OCI-LY7 (cell line): ENCODE data around the gene B3GLCT. TPM values are rescaled to one million over a fixed set of nuclear protein-coding genes. Genes with fewer than 3 reads are reported as not detected.

Source experiments
- BruUV-seq: library from RNA; stranded (reverse); fragments of 400-500 nt; replicated peaks from 2 replicates; lab custom pipeline; 2021; lab: Mats Ljungman, UMichigan
- CTCF ChIA-PET: fragments of 300-600 bp; sonication (Branson Sonifier 250); formaldehyde crosslinking; loops from one replicate; lab custom pipeline; 2022; ENCODE audit warnings: antibody characterized with exemption; ENCODE audit not compliant: unreplicated experiment; lab: Charles Lee
- POLR2A ChIA-PET: fragments of 300-600 bp; sonication (Branson Sonifier 250); formaldehyde crosslinking; loops from one replicate; lab custom pipeline; 2022; ENCODE audit warnings: antibody characterized with exemption; lab: Charles Lee
- DNase-seq: peaks from one replicate; pipeline ENCODE4 v3.0.0-alpha.2; 2015; ENCODE audit warnings: low spot score
- H2AFZ ChIP-seq: fragments of 200-600 bp; sonication (generic), shearing (Covaris generic); 2 replicates; pipeline ENCODE4 v1.6.1; 2014; ENCODE audit warnings: mild to moderate bottlenecking, antibody characterized with exemption, low read length, moderate library complexity
- H3K27ac ChIP-seq: fragments of 200-600 bp; sonication (generic); 2 replicates; pipeline ENCODE4 v1.5.1; 2014; ENCODE audit warnings: mixed run types, low read depth, mild to moderate bottlenecking, moderate library complexity, low read length, inconsistent platforms; ENCODE audit not compliant: poor library complexity, severe bottlenecking
- H3K36me3 ChIP-seq: fragments of 200-600 bp; sonication (generic); 2 replicates; pipeline ENCODE4 v1.6.1; 2014; ENCODE audit warnings: mild to moderate bottlenecking, antibody characterized with exemption, low read length, moderate library complexity, mixed read lengths; ENCODE audit not compliant: insufficient read depth
- H3K4me1 ChIP-seq: fragments of 200-600 bp; sonication (generic); 2 replicates; pipeline ENCODE4 v1.5.1; 2014; ENCODE audit warnings: mild to moderate bottlenecking, low read length; ENCODE audit not compliant: insufficient read depth, poor library complexity, severe bottlenecking
- H3K4me2 ChIP-seq: fragments of 200-600 bp; sonication (generic); 2 replicates; pipeline ENCODE4 v1.6.1; 2014; ENCODE audit warnings: mild to moderate bottlenecking, low read length
- H3K4me3 ChIP-seq: fragments of 200-600 bp; sonication (generic); 2 replicates; pipeline ENCODE4 v1.5.1; 2014; ENCODE audit warnings: mild to moderate bottlenecking, low read depth, low read length; ENCODE audit not compliant: poor library complexity, severe bottlenecking
- H3K79me2 ChIP-seq: fragments of 200-600 bp; sonication (generic); 2 replicates; pipeline ENCODE4 v1.6.1; 2016; ENCODE audit warnings: low read depth, mild to moderate bottlenecking, low read length, moderate library complexity, mixed read lengths; ENCODE audit not compliant: insufficient read depth
- H3K9me2 ChIP-seq: fragments of 200-600 bp; sonication (generic); 2 replicates; pipeline ENCODE4 v1.6.1; 2016; ENCODE audit warnings: mild to moderate bottlenecking, low read length, mixed read lengths; ENCODE audit not compliant: insufficient read depth
- H3K9me3 ChIP-seq: fragments of 200-600 bp; sonication (generic); 2 replicates; pipeline ENCODE4 v1.6.1; 2014; ENCODE audit warnings: mild to moderate bottlenecking, mixed run types, low read length, mixed read lengths
- H4K20me1 ChIP-seq: fragments of 200-600 bp; sonication (generic); 2 replicates; pipeline ENCODE4 v1.6.1; 2014; ENCODE audit warnings: mild to moderate bottlenecking, antibody characterized with exemption, low read length, moderate library complexity, mixed read lengths; ENCODE audit not compliant: insufficient read depth
- EZH2phosphoT487 ChIP-seq: fragments of 200-600 bp; sonication (generic); IDR thresholded peaks from 2 replicates; pipeline ENCODE4 v1.6.1; 2018; ENCODE audit warnings: low read depth, borderline replicate concordance, mild to moderate bottlenecking, mixed run types, antibody characterized with exemption, low read length, moderate library complexity, mixed read lengths
- intact Hi-C: fragments of 100-400 bp; cut with micrococcal nuclease; formaldehyde crosslinking; loops from one replicate; pipeline ENCODE4 v1.10.0; 2022; ENCODE audit not compliant: unreplicated experiment
- total RNA-seq, 2 experiments: library from RNA; depleted of rRNA in 1 of 2; stranded (reverse); fragments of >200 nt in 1 of 2; shearing (Covaris generic) in 1 of 2; gene quantifications; 2 replicates each; pipeline ENCODE4 v1.2.3, GENCODE V29; 2014 to 2022
- TF ChIP-seq, protein P1 (sequence below): fragments of 200-600 bp; sonication (generic); conservative IDR thresholded peaks from 2 replicates; pipeline ENCODE4 v1.5.1; 2014; ENCODE audit warnings: mild to moderate bottlenecking, antibody characterized with exemption, low read length, moderate library complexity, mixed read lengths

Gene B3GLCT
- total RNA-seq, 2 experiments from 2014 or later: 3.7 to 4.3 TPM

DNA sequence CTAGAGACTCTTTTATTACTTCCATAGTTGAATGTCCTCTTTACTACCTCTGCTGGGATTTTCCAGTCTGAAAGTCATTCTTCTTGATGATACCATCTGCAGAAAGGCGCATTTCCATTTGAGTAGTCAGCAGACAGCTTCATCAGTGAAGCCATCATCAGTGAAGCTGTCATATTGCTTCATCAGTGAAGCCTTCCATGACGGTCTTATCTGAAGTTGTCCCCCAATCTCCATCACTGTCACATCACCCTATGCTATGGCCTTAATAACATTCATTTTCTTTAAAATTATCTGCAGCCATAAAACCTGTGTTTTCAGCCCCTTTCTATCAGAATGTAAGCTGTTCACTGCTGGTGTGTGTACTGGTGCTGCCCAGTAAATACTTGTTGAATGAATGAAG, 151.6 kb downstream of the B3GLCT start:
- no peaks in the 10 kb centered on the region for H3K9me2 ChIP-seq
- H3K79me2 ChIP-seq: no peaks in the 10 kb centered on the region
- H3K4me2 ChIP-seq: no peak overlapping the region
- no peaks in the 10 kb centered on the region for H3K36me3 ChIP-seq
- no peak overlapping the region for H2AFZ ChIP-seq
- no peak overlapping the region for H3K4me3 ChIP-seq
- peaks cover 13% of the 10 kb centered on the region for H3K9me3 ChIP-seq
- H3K27ac ChIP-seq: no peak overlapping the region
- intact Hi-C loops: no loop called here
- DNase-seq: no peak
- no TSS peak for BruUV-seq
- H3K4me1 ChIP-seq: no peaks in the 10 kb centered on the region
- ChIA-PET POLR2A (interaction anchor here (1.0 kb wide), 1 partner anchor 24 kb away, joined by 3 read pairs; no protein-coding TSS in a partner anchor), CTCF (no interaction called here)
- no peaks in the 10 kb centered on the region for H4K20me1 ChIP-seq
- TF ChIP-seq EZH2phosphoT487: no peak
- TF ChIP-seq, protein P1, sequence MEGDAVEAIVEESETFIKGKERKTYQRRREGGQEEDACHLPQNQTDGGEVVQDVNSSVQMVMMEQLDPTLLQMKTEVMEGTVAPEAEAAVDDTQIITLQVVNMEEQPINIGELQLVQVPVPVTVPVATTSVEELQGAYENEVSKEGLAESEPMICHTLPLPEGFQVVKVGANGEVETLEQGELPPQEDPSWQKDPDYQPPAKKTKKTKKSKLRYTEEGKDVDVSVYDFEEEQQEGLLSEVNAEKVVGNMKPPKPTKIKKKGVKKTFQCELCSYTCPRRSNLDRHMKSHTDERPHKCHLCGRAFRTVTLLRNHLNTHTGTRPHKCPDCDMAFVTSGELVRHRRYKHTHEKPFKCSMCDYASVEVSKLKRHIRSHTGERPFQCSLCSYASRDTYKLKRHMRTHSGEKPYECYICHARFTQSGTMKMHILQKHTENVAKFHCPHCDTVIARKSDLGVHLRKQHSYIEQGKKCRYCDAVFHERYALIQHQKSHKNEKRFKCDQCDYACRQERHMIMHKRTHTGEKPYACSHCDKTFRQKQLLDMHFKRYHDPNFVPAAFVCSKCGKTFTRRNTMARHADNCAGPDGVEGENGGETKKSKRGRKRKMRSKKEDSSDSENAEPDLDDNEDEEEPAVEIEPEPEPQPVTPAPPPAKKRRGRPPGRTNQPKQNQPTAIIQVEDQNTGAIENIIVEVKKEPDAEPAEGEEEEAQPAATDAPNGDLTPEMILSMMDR: no peak

DNA sequence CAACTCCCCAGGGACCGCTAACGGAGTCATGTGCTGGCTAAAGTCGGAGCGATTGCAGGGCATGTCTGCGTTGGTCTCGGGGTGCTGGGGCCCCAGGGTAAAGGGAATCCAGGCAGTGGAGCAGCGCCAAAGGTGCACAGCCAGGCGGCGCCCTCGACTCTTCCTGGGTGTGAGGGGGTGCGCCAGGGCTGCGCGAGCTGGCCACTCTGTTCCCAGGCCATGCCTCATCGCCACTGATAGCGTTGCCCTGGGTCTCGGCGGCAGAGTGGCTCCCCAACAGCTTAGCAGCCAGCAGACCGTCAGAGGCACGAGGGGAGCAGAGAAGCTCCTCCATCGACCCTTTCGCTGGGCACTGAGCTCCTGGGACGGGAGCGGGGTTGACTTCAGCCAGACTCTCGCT, 152.7 kb downstream of the B3GLCT start:
- ChIA-PET POLR2A (no interaction called here), CTCF (no interaction called here)
- H3K36me3 ChIP-seq: no peaks in the 10 kb centered on the region

DNA sequence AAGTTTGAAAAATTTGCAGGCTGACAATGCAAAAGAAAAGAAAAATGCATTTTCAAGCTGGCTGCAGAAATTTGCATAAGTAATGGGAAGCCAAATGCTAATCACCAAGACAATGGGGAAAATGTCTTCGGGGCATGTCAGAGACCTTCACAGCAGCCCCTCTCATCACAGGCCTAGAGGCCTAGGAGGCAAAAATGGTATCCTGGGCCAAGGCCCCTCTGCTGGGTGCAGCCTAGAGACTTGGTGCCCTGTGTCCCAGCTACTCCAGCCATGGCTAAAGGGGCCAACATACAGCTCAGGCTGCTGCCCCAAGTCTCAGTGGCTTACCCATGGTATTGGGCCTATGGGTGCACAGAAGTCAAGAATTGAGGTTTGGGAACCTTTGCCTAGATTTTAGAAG, 155.2 kb downstream of the B3GLCT start:
- TF ChIP-seq EZH2phosphoT487: no peak
- TF ChIP-seq, protein P1: no peak
- no peaks in the 10 kb centered on the region for H3K9me2 ChIP-seq
- no peaks in the 10 kb centered on the region for H3K4me1 ChIP-seq
- intact Hi-C loops: no loop called here
- ChIA-PET POLR2A (interaction anchor here (1.3 kb wide), 1 partner anchor 105 kb away, joined by 3 read pairs; no protein-coding TSS in a partner anchor), CTCF (no interaction called here)
- no peak overlapping the region for H2AFZ ChIP-seq
- no peak overlapping the region for H3K4me3 ChIP-seq
- H3K79me2 ChIP-seq: no peaks in the 10 kb centered on the region
- H4K20me1 ChIP-seq: no peaks in the 10 kb centered on the region
- DNase-seq: no peak
- peaks cover 17% of the 10 kb centered on the region for H3K9me3 ChIP-seq
- no TSS peak for BruUV-seq
- H3K36me3 ChIP-seq: no peaks in the 10 kb centered on the region
- no peak overlapping the region for H3K4me2 ChIP-seq
- H3K27ac ChIP-seq: no peak overlapping the region

More for the DNA sequence above, 152.7 kb downstream of the B3GLCT start:
- BruUV-seq: no TSS peak
- Histone ChIP-seq H3K27ac (no peak overlapping the region), H2AFZ (no peak overlapping the region), H3K79me2 (no peaks in the 10 kb centered on the region), H3K9me3 (peaks cover 17% of the 10 kb centered on the region), H3K4me2 (no peak overlapping the region), H3K4me1 (no peaks in the 10 kb centered on the region), H3K4me3 (no peak overlapping the region), H3K9me2 (no peaks in the 10 kb centered on the region), H4K20me1 (no peaks in the 10 kb centered on the region)
- TF ChIP-seq EZH2phosphoT487: no peak
- TF ChIP-seq, protein P1: no peak
- no peak for DNase-seq
- intact Hi-C loops: no loop called here
